Renal pelvis (tissue), 4 donors: ENCODE results near the gene POLD2. TPM values are rescaled to one million over a fixed set of nuclear protein-coding genes. Genes with fewer than 3 reads are reported as not detected.

ENCODE experiments used
- DNase-seq: peaks from one replicate; pipeline ENCODE4 v3.0.0-alpha.2; 2013
- polyA plus RNA-seq, 3 donors: library from polyadenylated mRNA; unstranded; fragments of 120-200 nt; gene quantifications; one replicate each; pipeline ENCODE4 v1.2.1, GENCODE V29; 2013; ENCODE audit not compliant: insufficient read length in 3 of 3

The POLD2 gene
- polyA plus RNA-seq, 3 donors: 117 to 138 (median 130) TPM

DNA sequence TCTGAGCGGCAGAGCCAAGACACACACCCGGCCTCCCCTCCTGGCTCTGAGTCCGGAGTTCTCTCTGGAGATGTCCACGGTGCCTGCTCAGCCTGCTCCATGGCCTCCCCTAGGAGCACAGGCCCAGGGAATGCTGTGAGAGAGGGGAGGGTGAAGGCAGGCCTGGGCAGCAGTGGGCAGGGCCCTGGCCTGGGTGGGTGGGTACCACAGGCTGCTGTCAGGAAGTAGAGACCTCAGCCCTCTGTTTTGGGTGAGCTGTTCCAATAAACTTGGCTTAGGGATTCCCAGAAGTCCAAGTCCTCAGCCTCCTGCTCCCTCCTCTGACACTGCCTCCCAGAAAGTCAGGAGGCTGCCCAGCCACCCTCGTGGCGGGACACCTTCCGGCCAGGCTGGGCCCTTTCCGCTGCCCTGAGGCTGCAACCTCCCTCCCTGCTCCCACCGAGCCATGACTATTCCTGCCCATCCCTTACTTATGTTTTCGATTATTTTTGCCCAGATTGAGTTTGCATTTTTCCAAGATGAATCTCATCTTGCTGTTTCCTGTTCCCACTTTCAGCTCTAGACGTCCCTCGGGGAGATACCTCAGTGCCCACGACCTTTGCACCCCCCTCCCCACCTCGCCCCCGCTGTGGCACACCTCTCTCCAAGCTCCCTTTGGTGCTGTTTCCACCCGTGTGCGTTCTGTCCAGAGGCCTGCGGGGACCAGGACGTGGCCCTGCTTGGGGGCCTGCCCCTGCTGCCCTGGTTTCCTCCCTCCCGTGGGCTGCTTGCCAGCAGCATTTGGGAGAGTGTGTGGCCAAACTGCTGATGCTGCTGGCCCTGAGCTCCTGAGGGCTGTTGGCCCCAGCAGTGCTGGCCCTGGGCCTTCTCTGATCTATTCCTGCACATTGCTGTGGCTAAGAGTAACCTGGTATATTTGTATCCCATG lies 35.2 kb downstream of the POLD2 start:
- DNase-seq: no peak

DNA sequence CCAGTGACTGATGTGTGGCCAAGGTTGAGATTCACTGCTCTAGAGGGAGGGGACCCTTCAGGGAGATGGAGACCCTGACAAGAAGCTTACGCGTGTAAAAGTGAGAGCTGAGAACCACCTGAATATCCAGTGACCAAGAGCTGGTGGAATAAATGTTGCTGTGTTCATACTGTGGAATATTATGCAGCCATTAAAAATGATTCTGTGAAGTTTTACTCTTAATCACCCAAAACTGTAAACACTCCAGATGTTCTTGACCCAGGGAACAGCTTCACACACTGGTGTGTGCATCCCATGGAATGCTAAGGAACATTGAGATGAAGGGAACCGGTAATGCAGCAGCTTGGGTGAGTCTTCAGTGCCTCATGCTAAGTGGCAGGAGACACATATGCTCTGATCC lies 36.7 kb downstream of the POLD2 start:
- DNase-seq: no peak

DNA sequence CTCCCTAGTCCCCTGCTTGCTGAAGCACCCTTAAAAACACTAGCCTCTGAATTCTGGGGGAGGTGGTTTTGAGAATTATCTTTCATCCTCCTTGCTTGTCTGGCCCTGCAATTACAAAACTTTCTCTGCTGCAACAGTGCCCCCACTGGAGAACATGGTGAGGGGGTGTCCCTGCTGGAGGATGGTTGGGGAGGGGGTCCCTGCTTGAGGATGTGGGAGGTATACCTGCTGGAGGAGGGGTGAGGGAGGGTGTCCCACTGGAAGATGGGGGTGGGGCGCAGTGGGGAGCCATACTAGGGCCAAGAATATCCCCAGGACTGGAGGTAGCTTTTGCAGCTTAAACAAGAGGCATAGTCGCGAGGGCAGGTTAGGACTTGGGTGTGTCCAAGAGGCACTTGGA lies 37.8 kb downstream of the POLD2 start:
- DNase-seq: no peak

DNA sequence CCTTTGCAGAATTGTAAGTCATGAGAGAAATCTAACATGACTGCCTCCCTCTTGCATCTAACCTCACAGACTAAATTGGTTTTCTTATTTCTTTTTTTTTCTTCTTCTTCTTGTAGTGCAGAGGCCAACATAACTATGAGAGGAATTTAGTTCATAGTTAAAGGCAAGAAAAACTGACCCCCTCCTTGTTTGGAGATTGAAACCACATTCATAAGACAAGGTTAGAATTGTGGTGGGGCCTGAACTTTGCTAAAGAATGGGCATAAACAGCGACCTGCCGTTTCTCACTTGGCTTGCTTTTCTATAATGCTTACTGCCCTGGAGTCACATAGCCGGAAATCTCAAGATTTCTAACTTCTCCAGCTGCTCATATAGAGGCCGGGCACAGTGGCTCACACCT lies 38.6 kb downstream of the POLD2 start:
- no peak for DNase-seq

DNA sequence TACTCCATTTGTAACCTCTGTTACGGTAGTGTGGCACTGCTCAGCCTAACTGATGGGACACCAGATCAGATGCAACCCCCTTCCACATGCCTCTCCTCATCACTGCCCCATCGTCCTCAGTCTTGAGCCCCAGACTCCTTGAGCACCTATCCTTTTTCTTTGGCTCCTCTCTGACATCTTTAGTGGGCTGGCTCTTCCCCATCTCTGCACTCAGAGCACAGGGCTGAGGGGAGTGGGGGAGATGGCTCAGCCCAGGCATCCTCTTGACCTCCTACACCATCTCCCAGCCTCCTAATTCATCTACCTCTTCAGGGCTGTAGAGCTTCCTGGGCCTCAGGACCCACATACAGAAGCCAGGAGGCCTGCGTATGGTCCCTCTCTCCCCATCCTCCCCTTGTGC lies 39.6 kb downstream of the POLD2 start:
- DNase-seq: no peak

DNA sequence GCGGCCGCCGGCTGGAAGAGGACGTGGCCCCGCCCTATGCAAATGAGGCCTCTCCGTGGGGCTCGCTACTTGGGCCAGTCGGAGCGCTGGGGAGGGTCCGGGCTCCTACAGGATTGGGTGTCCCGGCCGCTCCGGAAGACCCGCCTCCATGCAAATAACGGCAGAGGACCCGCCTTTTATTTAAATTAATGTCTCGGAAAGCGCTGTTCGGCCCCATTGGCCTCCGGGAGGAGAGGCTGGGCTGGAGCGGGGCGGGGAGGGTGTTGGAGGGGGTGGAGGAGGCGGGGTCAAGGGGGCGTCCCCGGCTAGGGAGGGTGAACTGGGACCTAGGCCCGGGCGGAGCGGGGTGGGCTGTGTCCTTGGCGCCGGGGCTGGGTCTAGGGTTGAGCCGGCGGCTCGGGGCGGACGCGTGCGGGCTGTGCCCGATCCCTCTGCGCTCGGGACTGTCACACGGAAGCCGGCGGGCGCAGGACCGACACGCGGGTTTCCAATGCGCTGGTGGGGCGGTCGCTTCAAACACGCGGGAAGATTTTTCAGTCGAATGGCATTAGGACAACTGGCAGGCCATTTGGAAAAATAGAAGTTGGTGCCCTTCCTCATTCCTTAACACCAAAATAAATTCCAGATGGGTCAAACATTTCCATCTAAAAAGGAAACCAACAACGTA lies 40.7 kb downstream of the POLD2 start:
- DNase-seq: peak; percentile 99

DNA sequence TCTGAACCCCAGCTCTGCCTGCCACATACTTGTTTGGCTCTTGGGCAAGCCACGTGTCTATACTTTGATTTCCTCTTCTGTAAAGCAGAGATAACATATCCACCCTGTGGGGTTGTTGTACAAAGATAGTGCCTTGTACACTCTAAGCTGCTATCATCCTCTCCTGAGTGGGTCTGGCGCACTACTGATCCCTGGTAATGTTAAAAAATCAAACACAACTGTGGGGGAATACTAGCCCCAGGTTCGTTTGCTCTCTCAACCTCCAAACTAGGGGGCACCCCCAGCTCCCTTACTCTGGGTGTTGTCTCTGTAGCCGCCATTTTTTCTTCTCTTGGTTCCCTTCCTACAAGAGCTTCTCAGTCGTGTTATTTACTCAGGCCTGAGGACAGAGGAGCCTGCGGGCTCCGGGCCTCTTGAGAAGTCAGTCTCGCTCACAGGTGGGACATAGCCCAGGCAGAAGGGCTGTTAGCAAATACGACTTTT lies 42.0 kb downstream of the POLD2 start:
- DNase-seq: no peak

DNA sequence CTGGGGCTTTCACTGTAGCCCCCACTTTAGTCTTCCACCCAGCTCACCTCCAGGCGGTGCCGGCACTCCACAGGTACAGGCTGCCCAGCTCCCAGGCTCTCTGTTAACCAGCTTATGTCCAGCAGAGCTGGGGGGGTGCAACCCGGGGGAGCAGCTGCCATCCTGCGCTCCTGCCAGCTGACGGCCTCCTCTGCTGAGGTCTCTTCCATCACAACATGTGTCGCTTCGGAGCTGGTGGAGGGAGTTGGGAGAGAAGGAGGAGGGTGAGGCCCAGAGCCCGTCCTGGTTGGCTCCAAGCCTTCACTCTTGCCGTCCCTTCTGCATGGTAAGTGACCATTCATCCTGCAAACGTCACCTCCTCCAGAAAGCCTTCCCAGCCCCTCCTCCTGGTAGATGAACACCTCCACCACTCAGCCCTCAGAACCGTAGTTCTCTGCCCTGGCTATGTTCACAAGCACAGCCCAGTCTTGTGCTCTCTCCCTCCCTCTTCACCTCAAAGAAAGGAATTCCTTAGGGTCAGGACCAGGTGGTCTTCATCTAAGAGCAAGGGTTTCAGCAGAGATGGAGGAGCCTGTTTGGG lies 42.6 kb downstream of the POLD2 start:
- DNase-seq: no peak

DNA sequence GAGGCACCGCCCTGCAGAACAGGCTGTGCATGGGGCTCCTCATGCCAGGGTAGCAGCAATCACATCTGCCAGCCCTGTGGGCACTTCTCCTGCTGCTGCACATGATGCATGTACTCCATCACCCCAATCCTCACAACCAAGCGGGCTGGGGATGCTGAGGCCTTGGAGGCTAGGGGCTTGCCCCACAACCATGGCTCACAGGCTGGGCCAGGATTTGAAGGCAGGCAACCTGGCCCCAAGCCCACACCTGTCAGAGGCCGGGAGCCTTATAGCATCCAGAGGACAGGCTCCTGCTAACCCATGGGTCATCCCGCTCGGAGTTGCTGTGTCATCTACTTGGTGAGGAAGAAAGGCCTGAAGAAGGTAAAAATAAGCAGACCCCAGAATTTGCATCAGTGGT lies 43.2 kb downstream of the POLD2 start:
- DNase-seq: no peak

DNA sequence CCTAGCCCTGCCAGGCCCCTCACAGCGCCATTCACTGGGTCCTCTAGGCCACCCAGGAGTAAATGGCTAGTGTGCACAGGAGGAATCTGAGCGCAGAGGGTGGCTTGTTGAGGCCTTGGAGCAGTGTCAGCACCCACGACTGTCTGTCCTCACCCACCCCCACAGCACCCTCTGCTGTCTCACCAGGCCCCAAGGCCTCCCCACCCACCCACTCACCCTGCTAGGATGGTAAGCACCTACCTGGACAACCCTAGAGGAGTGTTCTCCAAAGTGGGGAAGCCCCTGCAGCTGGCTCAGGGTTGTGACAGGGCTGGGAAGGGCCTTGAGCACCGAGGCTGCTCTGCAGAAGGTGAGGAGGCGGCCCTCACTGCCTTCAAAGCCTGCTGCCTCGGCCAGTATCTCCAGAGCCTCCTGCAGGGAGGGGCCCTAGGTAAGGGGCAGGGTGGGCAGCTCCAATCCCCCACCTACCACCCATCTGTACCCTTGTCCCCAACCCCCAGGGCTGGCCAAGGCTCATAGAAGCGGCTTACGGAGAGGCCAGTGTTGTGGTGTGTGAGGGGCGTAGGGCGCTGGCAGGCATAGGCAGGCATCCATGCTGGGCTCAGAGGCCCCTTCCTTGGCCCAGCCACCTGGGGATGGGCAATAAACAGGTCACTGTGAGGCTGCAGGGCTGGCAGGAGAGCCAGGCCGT lies 43.9 kb downstream of the POLD2 start:
- no peak for DNase-seq

DNA sequence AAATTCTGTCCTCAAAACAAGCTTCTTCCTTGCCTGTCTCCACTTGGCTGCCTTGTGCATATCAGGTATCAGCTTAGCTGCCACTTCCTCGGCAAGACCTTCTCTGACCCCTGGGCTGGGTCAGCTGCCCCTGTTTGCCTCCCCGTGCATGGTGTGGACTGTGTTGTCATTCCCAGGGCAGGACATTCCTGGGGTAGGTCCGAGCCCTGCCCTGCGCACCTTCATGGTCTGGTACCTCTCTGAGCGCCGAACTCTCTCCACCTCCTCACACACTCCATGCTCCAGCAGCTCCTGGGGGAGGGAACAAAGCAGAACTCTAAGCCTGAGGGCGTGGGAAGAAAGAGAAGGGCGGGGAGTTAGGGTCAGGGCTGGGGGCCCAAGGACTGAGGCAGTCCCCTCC lies 44.8 kb downstream of the POLD2 start:
- DNase-seq: peak; percentile 73

DNA sequence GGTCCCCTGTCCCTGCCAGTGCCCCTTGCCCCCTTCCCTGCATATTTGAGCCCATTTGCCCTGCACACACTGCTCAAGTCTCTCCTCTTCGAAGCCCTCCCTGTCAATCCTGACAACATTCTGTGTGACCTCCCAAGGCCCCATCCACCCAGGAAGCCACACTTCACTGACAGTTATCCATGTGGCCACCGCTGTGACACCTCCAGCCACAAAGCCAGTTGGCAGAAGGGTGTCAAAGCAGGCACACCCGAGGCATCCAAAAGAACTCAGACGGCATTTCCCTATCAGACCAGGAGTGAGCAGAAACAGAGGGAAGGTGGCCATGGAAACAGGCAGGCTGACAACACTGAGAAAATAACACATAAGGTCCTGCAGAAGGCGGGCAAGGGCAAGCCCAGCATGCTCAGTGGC lies 45.7 kb downstream of the POLD2 start:
- DNase-seq: no peak

DNA sequence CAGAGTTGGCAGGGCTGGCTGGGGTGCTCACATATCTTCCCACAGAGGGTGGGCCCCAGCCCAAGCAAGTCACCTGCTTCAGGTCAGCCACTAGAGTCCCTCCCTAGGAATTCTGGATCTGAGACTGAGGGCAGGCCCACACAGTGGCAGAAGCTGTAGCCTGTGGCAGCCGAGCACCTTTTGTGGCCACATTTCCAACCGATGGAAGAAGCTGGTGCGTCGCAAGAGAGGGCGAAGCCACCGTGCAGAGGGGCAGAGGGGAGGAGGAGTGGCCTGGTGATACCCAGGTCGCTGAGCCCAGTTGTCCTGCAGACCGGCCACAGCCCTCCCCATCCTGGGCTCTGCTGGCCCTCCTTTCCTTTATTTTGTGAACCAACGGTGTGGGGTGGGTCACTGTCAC lies 46.3 kb downstream of the POLD2 start:
- no peak for DNase-seq

DNA sequence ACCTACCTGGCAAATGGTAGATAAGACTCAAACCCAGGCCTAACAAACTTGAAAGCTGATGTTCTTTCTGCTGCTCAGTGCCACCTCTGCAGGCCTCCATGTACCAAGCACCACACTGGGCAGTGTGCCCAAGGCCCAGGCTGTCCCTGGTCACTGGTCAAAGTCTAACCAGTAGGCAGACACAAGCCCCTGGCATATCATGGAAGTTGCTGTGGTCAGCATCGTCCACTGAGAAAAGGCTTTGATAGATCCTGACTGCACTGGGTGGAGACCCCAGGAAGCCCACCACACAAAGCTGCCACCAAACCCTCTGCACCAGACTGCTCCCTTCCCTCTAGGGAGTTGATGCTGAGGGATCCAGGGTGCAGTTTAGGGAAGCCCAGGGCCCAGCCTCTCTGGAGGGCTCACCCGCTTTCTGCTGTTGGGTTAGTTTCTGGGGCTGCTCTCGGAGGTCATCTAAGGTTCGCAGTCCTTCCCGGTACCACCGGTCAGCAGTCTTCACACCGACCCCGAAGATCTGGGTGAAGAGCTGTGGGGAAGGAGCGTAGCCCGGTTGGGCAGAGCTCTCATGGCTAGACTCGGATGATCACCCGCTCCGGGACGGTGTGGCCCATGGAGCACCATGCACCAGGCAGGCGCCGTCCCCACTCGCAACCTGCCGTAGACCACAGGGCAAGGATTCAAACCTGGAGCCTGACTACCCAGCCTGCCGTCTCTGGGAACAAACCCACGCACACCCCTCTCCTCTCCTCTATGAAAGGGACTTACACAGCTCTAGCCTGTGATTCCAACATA lies 47.0 kb downstream of the POLD2 start:
- DNase-seq: no peak

DNA sequence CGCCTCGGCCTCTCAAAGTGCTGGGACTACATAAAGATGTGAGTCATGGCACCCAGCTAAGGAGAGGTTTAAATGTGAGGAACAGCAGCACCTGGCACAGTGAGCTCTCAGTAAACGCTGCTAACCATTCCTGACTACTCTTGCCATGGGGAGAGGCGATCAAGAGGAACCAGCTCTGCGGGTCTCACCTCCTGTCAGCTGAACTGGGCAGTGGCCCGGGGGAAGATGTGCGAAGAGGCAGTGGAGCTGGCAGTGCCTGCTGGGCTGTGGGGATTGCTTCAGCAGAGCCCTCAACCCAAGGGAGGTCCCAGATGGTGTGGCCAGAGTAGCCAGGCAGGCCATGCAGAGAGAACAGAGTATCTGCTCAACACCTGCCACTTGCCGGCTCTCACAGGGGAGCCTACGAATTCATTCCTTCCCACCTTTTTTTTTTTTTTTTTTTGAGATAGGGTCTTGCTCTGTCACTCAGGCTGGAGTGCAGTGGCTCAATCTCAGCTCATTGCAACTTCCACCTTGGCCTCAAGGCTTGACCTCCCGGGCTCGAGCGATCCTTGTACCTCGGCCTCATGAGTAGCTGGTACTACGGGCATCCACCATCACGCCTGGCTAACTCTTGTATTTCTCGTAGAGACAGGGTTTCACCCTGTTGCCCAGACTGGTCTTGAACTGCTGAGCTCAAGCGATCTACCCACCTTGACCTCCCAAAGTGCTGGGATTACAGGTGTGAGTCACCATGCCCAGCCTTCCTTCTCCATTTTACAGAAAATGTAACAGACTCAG lies 47.9 kb downstream of the POLD2 start:
- no peak for DNase-seq

DNA sequence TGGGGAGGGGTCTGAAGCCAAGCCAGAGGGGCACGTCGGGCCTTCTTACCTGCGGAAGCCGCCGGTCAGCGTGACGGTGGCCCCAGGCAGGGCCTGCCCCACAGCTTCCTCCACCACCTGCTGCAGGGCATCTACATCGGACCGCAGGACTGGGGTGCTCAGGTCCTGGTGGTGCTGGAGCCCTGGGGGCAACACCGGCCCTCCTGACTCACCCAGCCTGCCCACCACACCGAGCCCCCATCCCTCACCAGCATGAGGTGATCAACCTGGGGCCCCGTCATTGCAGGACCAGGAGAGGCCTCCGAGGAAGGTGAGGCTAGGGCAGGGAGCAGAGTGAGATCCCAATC lies 49.0 kb downstream of the POLD2 start:
- DNase-seq: no peak

DNA sequence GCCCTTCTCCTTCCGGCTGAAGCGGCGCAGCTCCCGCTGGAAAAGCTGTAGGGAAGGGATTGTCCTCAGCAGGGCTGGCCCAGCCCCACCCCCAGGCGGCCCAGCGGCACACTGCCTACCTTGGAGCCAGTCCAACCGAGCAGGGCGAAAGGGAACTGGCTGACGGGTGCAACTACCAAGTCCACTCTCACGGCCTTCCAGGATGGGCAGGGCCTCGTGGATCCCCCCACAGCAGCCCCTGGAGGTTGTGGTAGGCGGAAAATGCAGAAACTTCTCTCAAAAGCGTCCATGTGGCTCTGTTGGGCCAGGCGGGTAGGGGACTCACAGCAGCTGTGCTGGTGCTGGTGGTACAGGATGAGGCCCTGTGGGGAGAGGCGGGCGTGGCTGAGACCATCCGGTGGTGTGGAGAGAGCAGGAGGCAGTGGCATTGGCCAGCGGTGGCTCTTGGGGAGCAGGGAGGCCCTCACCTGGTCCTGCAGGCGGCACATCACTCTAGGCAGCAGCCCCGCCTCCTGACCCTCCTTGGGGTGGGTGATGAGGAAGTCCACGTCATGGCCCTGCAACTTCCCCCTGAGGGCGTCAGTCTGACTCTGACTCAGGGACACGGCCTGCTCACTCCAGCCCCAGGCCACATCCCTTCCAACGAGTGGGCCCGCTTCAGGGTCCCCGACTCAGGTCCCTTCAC lies 49.5 kb downstream of the POLD2 start:
- DNase-seq: no peak

DNA sequence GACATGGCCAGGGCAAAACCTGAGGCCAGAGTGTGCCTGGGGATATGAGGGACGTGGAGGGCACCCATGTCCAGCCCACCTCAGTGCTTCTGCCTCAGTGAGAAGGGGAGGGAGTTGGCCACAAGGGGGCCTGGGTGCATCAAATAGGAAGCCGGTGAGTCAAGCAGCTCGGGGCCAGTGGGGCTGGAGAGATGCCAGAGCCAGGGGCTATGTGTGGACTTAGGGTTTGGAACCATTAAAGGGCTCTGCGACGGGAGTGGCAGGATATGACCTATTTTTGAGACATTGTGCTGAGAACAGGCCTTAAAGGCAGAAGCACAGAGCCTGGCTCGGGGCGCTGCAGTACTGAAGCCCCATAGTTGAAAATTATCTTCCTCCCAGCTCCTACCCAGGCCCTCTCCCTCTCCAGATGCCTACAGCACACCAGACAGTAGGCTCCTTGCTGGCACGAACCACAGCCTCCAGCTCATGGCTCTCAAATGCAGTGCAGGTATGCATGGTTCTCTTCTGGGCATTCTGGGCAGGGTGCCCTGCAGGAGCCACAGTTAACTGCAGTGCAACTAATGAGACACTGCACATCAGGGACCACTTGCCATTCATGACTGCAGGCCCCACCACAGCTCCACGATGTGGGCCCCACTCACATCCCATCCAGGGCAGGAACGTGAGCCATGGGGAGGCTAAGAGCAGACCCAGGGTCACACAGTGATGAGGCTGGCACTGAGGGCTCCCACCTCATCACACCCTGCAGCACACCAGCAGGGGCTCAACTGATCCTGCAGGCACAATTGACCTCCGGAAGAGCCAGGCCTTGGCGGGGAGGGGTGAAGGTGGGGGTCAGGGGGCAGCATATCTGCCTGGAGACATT lies 50.8 kb downstream of the POLD2 start:
- DNase-seq: peak; percentile 54

DNA sequence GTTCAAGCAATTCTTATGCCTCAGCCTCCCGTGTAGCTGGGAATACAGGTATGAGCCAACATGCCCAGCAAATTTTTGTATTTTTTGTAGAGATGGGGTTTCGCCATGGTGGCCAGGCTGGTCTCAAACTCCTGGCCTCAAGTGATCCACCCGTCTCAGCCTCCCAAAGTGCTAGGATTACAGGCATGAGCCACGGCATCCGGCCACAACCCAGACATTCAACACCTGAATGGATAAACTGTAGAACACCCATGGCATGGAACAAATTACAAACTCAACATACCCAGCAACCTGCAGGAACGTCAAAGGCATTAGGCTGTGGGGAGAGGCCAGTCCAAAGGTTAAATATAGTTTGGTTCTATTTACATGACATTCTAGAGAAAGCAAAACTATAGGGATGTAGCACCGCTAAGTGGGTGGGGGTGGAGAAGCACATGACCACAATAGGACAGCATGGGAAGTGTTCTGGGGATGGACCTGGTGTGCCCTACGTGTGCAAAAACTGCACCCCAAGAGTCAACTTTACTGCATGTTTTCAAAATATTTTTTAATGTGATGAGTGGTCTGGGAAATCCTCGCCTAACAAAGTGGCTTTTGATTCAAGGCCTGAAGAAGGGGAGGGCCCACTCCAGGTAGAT lies 51.5 kb downstream of the POLD2 start:
- no peak for DNase-seq
